ENCODE data around the gene KARS1.

The KARS1 gene

DNA sequence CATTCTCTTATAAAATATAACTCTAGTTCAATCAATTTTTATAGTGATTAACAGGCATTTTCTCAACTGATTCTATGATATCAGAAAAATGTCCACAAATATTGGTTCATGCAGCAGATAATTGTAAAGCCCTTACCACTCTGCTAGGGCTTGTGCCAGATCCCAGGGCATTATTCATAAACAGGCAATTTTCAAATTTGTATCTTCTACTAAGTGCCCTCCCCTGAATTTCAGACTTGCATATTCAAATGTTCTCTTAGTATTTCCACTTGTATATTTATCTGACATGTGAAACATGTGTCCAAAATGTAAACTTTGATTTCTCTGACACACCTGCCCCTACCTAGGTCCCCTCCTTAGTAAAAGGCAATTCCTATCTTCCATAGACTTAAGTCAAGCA lies 20.0 kb upstream of the KARS1 start:
- DNase-seq (ENCODE audit: low read depth), result no peak
- TF ChIP-seq, protein P1, sequence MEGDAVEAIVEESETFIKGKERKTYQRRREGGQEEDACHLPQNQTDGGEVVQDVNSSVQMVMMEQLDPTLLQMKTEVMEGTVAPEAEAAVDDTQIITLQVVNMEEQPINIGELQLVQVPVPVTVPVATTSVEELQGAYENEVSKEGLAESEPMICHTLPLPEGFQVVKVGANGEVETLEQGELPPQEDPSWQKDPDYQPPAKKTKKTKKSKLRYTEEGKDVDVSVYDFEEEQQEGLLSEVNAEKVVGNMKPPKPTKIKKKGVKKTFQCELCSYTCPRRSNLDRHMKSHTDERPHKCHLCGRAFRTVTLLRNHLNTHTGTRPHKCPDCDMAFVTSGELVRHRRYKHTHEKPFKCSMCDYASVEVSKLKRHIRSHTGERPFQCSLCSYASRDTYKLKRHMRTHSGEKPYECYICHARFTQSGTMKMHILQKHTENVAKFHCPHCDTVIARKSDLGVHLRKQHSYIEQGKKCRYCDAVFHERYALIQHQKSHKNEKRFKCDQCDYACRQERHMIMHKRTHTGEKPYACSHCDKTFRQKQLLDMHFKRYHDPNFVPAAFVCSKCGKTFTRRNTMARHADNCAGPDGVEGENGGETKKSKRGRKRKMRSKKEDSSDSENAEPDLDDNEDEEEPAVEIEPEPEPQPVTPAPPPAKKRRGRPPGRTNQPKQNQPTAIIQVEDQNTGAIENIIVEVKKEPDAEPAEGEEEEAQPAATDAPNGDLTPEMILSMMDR (IDR thresholded peaks at IDR 0.05; ENCODE audit: low read depth, low read length, missing control alignments), result no peak

DNA sequence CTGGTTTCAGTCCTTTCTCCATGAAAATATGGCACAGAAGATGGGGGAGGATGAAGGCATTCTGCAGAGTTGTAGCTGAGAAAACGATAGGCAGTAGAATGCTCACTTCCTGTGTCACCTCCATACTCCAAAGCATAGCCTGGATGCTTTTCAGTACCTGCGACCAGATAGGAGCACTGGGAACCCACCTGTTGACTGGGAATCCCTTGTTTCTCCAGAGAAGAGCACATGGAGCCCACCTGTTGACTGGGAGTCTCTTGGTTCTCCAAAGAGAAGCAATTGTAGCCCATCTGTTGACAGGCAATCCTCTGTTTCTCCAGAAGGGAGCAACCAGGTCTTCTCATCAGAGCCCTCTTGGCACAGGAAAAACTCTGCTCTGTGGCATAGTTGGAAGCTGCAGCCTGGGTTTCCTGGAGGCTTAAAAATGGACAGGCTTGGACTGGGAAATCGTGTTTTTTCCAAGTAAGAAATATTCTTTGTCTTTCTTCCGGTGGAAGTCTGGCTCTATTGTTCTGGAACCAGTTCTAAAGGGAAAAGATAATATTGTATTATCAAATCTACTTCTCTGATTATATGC lies 13.3 kb upstream of the KARS1 start:
- TF ChIP-seq, protein P1 (IDR thresholded peaks at IDR 0.05; ENCODE audit: low read depth, low read length, missing control alignments), result no peak
- no peak overlapping the region for H3K4me3 ChIP-seq (ENCODE audit: low read depth, low read length)
- no peak for DNase-seq (ENCODE audit: low read depth)

More for the DNA sequence above, 20.0 kb upstream of the KARS1 start:
- H3K4me3 ChIP-seq (ENCODE audit: low read depth, low read length), result no peak overlapping the region

DNA sequence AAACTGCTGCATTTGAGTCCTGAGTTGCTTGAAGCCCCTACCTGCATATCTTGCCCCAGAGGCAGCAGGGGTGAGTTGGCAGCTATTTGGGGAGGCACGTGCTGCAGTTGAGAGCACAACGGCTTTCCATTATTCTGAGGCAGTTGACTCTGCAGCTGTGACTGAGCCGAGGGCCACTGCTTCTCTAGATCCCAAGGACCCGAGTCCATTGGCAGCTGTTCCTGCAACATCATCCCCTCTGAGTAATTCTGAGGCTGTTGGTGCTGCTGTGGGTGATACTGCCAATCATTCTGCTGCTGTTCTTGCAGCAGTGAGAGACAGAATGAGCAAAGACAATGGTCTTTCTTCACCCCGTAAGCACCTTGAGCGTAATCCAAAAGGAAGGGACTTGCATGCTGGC lies 12.9 kb upstream of the KARS1 start:
- no peak for DNase-seq (ENCODE audit: low read depth)
- TF ChIP-seq, protein P1 (IDR thresholded peaks at IDR 0.05; ENCODE audit: low read depth, low read length, missing control alignments), result no peak
- no peak overlapping the region for H3K4me3 ChIP-seq (ENCODE audit: low read depth, low read length)

DNA sequence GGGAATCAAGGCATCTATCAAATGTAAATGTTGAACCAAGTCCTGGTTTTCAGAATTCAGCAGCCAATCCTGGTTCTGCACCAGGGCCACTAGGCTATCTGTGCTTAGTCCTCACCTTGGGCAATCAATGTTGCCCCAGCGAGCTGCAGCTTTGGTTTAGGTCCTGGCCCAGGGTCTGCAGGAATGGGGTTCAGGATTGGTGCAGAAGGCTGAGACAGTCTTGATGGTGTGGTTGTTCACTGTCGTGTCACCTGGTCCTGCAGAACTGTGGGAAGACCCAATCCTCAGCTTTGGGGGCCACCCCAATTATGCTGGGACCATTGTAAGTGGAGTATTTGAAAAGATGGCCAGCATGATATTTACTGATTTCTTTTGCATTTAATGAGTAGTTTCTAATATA lies 10.7 kb upstream of the KARS1 start:
- TF ChIP-seq, protein P1 (IDR thresholded peaks at IDR 0.05; ENCODE audit: low read depth, low read length, missing control alignments), result no peak
- no peak overlapping the region for H3K4me3 ChIP-seq (ENCODE audit: low read depth, low read length)
- DNase-seq (ENCODE audit: low read depth), result no peak

DNA sequence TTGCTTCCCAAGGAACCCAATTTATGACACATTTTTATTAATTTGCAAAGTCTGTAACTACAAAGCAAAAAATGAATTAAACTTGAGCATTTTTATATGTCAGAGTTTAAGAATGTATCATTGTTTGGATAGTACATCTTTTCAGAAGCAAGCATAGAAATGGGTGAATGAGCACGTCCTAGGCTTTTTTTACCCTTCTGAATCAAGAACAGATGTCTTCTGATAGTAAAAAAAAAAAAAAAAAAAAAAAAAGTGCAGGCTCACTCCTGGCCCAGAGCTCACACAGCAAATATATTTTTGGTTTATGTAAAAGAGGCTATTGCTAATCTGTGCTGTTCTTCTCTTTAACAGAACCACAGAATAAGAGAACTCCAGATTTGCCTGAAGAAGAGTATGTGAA lies 6.5 kb upstream of the KARS1 start:
- TF ChIP-seq, protein P1 (IDR thresholded peaks at IDR 0.05; ENCODE audit: low read depth, low read length, missing control alignments), result no peak
- no peak for DNase-seq (ENCODE audit: low read depth)
- H3K4me3 ChIP-seq (ENCODE audit: low read depth, low read length), result no peak overlapping the region

DNA sequence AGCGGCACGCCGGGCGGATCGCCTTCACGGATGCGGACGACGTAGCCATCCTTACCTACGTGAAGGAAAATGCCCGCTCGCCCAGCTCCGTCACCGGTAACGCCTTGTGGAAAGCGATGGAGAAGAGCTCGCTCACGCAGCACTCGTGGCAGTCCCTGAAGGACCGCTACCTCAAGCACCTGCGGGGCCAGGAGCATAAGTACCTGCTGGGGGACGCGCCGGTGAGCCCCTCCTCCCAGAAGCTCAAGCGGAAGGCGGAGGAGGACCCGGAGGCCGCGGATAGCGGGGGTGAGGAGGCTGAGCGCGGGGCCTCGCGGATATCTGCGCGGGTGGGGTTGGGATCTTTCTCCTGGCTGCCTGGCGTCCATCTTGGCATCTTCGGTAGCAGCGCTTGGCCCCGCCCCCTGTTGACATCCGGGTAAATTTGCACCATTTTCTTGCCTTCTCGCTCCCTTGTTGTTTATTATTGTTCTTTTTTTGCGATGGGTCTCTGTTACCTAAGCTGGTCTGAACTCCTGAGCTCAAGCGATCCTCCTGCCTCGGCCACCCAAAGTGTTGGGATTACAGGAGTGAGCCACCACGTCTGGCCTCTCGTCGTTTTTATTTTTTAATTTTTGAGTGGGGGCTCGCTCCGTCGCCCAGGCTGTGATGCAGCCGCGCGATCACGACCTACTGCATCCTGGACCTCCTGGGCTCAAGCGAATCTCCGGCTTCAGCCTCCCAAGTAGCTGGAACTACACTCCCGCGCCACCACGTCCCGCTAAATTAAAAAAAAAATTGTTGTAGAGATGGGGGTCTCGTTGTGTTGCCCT lies 1.0 kb upstream of the KARS1 start:
- H3K4me3 ChIP-seq (ENCODE audit: low read depth, low read length), result peak overlapping the region; percentile 80
- DNase-seq (ENCODE audit: low read depth), result no peak
- TF ChIP-seq, protein P1 (IDR thresholded peaks at IDR 0.05; ENCODE audit: low read depth, low read length, missing control alignments), result no peak
